Measurements from ENCODE around the gene CLNK. TPM values are rescaled to one million over a fixed set of nuclear protein-coding genes. Genes with fewer than 3 reads are reported as not detected.

Gene CLNK
- total and polyA plus RNA-seq, 12 donors: 0.15 to 0.62 TPM; not detected in 10

- Histone ChIP-seq H3K27me3 (no peaks in the 10 kb centered on the region), H3K36me3 (no peaks in the 10 kb centered on the region), H3K4me3 (no peak overlapping the region), H3K4me1 (no peaks in the 10 kb centered on the region), H3K9me3 (peaks cover 0 to 4% (median 0%) of the 10 kb centered on the region in 11 donors), H3K27ac (no peak overlapping the region)
- WGBS, 2 donors: 88 to 89% methylated on average over 8 of the region's 8 CpGs
- DNase-seq (no peak), ATAC-seq (no peak)
- no peak for TF ChIP-seq CTCF (IDR thresholded peaks at IDR 0.05)
- intact Hi-C loops (cut with DNase I): no loop called here
Measured at GRCh38 chr4:10690185-10690907, 5.8 kb upstream of the CLNK start.

GRCh38 chr4:10688846-10689245, 4.3 kb upstream of the CLNK start:
- Histone ChIP-seq H3K27ac (no peak overlapping the region), H3K4me3 (no peak overlapping the region), H3K27me3 (no peaks in the 10 kb centered on the region), H3K9me3 (peaks cover 0 to 4% (median 0%) of the 10 kb centered on the region in 11 donors), H3K4me1 (no peaks in the 10 kb centered on the region), H3K36me3 (no peaks in the 10 kb centered on the region)
- 72 to 81% methylated on average over 6 of the region's 6 CpGs for WGBS, 2 donors
- no peak for ATAC-seq
- DNase-seq: no peak
- intact Hi-C loops (cut with DNase I): no loop called here
- no peak for TF ChIP-seq CTCF (IDR thresholded peaks at IDR 0.05)

- no peaks in the 10 kb centered on the region for H3K4me1 ChIP-seq
- no peaks in the 10 kb centered on the region for H3K36me3 ChIP-seq
- H3K9me3 ChIP-seq: no peaks in the 10 kb centered on the region
- no peak overlapping the region for H3K4me3 ChIP-seq
- WGBS, 2 donors: 94% methylated on average over 3 of the region's 3 CpGs
- no peak for TF ChIP-seq CTCF (IDR thresholded peaks at IDR 0.05)
- no peak for DNase-seq
- ATAC-seq: no peak
- H3K27me3 ChIP-seq: no peaks in the 10 kb centered on the region
- intact Hi-C loops (cut with DNase I): no loop called here
- no peak overlapping the region for H3K27ac ChIP-seq
Measured at GRCh38 chr4:10688022-10688421, 3.5 kb upstream of the CLNK start.

- H3K4me3 ChIP-seq: no peak overlapping the region
- no peak for ATAC-seq
- H3K36me3 ChIP-seq: no peaks in the 10 kb centered on the region
- no peaks in the 10 kb centered on the region for H3K9me3 ChIP-seq
- intact Hi-C loops (cut with DNase I): no loop called here
- no peak for DNase-seq
- H3K4me1 ChIP-seq: no peaks in the 10 kb centered on the region
- H3K27me3 ChIP-seq: no peaks in the 10 kb centered on the region
- no peak overlapping the region for H3K27ac ChIP-seq
- TF ChIP-seq CTCF (IDR thresholded peaks at IDR 0.05): no peak
- 75 to 76% methylated on average over 5 of the region's 5 CpGs for WGBS, 2 donors
Measured at GRCh38 chr4:10687526-10687925, 3.0 kb upstream of the CLNK start.
